Cerebellar nuclear complex (tissue), 1 donor: ENCODE measurements around the gene SDCCAG8.
A peak's percentile ranks its signal among the peaks of the same experiment; 100 is the strongest.
"Not testable (repeated sequence)": the region's sequence is repeated elsewhere in the genome, so short reads cannot be mapped to it uniquely, and the experiment has no call there.

Experiments
- DNase-seq, 2 experiments: peaks; one replicate each; lab custom pipeline; 2025; lab: John Stamatoyannopoulos, UW

SDCCAG8 gene

GRCh38 chr1:243255791-243256512, at the start of gene SDCCAG8:
Gene SDCCAG8, plus strand, starts transcription at chr1:243256041. Its CDS starts 133 bp downstream, at chr1:243256174.
- DNase-seq = peak; percentile 97 to 99

GRCh38 chr1:243211984-243212383, 43.9 kb upstream of the SDCCAG8 start:
- DNase-seq = not testable (repeated sequence)

- no peak for DNase-seq
Measured at GRCh38 chr1:243213045-243213787, 42.6 kb upstream of the SDCCAG8 start.

GRCh38 chr1:243215276-243215875, 40.5 kb upstream of the SDCCAG8 start:
- not testable (repeated sequence) for DNase-seq

DNA sequence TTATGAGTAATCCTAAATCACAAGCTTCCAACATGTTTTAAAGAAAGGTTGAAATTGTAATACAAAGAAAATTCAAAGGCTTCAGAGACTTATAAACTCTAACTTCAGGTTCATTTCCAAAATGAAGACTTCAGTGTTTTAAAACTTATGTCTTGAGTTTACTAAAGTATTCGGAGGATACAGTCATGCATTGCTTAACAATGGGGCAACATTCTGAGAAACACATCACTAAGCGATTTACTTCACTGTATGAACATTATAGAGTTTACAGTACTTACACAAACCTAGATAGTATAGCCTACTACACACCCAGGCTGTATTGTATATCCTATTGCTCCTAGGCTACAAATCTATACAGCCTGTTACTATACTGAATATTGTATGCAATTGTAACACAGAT, 39.1 kb upstream of the SDCCAG8 start:
- DNase-seq = no peak

- DNase-seq = no peak
Measured at GRCh38 chr1:243217349-243217748, 38.5 kb upstream of the SDCCAG8 start.

DNA sequence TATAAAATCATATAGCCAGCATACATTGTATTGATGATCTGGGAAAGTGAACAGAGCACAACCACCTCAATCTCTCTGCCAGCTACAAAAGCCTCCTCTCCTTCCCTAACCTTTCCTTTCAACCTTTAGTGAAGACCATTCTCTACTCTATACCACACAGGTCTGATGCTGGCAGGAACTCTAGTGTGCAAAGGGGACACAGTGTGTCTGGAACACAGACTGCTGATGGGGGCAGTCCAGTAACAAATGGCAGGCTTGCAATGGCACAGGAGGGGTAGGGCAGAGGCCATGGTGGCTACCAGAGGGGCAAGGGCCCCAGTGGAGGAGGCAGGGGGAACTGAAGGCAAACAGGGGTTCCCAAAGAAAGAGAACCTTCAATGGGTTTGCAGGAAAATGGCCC, 37.8 kb upstream of the SDCCAG8 start:
- no peak for DNase-seq

- no peak for DNase-seq
Measured at GRCh38 chr1:243227622-243228021, 28.2 kb upstream of the SDCCAG8 start.

DNA sequence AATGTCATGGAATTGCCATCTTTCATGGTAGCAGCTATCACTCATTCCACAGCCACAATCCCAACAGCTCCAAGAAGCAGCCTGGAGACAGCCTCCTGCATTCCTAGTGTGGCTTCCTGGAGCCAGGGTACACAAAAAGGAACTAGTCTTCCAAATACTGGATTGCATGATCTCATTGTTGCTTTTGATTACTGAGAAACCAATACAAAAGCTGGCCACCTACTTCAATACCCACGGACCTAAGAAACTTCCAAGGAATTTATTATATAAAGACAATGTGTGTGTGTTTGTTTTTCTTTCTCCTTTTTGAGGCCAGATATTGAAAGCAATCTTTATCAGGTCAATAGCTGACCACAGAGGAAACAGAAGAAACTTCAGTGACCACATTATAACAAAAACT, 26.3 kb upstream of the SDCCAG8 start:
- DNase-seq = no peak

GRCh38 chr1:243230914-243231313, 24.9 kb upstream of the SDCCAG8 start:
- DNase-seq = no peak

GRCh38 chr1:243233908-243234307, 21.9 kb upstream of the SDCCAG8 start:
- DNase-seq = no peak

GRCh38 chr1:243234978-243235647, 20.7 kb upstream of the SDCCAG8 start:
- DNase-seq = no peak

DNA sequence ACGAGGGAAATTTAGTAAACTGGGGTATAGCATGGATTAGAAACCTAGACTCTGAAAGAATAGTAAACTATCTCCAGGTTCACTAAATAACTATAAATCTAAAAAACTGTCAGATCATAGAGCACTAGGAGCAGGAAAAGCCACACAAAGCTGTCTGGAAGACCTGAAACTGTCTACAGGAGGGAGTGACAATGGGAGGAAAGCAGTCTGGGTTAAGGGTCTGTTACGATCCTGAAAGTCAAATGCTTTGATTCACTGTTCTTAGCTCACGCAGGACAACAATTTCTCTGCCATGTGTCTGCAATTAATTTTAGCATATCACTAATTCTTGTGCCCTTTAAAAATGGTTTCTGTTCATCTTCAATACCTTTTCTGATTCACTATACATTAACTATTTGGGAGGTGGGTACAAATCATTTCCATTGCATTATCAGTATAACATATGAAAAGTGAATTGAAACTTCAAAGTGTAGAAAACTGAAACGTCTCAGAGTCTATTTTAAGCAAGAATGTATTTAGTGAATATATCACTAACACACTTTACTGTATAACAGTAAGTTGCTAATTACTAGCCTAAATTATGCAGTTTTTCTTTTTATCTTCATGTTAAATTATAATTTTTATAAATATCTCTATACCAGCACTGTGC, 19.1 kb upstream of the SDCCAG8 start:
- DNase-seq = no peak

- no peak for DNase-seq
Measured at GRCh38 chr1:243244432-243244841, 11.4 kb upstream of the SDCCAG8 start.

GRCh38 chr1:243246916-243247315, 8.9 kb upstream of the SDCCAG8 start:
- DNase-seq = no peak

DNA sequence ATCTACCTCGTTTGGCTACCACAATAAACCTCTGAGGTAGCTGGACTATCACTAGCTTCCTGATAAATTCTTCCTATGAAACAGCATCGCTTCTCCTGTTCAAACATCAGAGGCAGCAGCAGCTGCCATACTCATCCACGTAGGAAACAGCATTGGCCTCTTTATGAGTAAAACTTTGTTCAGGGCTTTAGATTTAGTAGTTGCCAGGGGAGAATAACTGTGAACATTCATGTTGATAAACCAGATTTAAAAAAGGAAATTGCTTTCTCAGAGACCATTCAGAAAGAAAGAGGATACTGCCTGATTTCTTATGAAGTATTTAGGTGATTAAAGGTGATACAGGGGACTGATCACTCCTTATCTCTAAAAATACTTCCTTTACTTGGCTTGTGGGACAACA, 7.9 kb upstream of the SDCCAG8 start:
- DNase-seq = no peak

GRCh38 chr1:243249214-243249613, 6.6 kb upstream of the SDCCAG8 start:
- no peak for DNase-seq

DNA sequence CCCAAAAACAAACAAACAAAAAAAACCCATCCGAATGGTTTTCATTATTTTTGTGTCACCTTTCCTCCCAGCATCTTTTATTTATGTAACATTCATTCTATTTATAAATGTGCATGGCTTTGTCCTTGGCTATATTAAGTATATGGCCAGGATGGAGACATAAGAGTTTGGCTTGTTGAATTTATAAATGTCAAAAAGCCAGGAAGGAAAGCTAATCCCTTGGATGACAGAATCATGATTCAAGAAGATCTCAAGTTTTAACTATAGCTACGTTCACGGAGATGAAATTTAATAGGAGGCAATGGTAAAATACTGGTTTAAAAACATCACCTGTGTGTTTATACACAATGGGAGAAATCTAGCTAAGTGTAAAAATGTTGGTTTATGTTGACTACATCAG, 5.7 kb upstream of the SDCCAG8 start:
- no peak for DNase-seq

DNA sequence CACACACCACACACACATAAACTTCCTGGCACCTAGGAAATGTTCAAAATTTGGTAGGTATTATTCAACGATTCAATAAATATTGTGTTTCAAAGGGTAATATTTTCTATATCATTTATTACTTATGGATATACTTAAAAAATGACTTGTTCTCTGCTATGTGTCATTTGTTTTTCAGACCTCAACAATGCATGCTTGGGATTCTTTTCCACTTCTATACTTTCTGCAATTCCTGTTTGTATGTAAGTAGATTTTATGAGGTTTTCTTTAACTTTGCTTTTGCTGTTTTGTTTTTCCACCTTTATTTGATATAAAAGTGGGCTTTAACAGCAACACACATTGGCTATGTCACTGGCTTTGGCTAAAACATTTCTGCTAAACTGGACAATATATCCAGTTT, 4.3 kb upstream of the SDCCAG8 start:
- DNase-seq = no peak

DNA sequence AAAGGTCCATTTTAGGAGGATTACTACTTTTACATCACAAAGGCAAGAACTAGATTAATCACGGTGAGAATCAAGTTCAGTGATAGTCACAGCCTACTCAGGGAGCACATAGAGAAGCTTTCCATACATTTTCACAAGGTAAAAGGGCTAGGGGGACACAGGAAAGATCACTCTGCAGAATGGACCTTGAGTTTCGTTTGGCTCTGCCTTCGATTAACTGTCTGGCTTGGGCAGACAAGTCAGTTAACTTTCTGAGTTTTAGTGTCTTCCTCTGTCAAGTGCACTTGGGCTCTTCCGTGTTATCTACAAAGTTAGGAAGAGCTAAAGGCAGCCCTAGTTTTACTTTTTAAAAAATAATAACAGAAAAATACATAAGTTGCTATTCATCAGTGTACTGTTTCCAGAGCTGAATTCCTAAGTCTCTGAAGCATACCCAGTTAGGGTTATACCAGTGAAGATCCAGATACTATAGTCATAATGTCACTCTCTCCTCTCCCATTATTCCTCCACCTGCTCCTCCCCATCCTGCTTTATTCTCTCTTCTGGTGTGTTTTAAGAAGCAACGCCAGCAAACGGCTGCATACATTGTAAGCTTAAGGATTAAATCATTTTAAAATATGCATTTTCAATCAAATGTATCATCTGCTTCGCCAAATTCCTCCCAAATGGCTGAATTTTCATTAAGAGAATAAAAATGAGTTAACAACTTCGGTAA, 2.5 kb upstream of the SDCCAG8 start:
- DNase-seq = no peak

GRCh38 chr1:243253926-243254232, 2.0 kb upstream of the SDCCAG8 start:
- DNase-seq = no peak
